Subcutaneous adipose tissue (tissue), 4 donors: ENCODE data around the gene TRAPPC3L. TPM values are rescaled to one million over a fixed set of nuclear protein-coding genes. Genes with fewer than 3 reads are reported as not detected.

Experiments used
- CTCF ChIP-seq: fragments of 450-650 bp; IDR thresholded peaks from one replicate; pipeline ENCODE4 v1.5.1; 2016; ENCODE audit warnings: low read depth, mild to moderate bottlenecking, control low read depth, antibody characterized with exemption, moderate library complexity
- total RNA-seq, 4 donors: library from RNA; depleted of rRNA; stranded (reverse); fragments of >200 nt; gene quantifications; one replicate each; pipeline ENCODE4 v1.1.0, GENCODE V29; 2016

Gene TRAPPC3L
- total RNA-seq, 4 donors from 2014 or later: 0.33 TPM; not detected in 3

GRCh38 chr6:116557893-116558292, 12.4 kb upstream of the TRAPPC3L start:
- TF ChIP-seq CTCF: no peak

GRCh38 chr6:116556814-116557415, 11.4 kb upstream of the TRAPPC3L start:
- TF ChIP-seq CTCF: no peak

- no peak for TF ChIP-seq CTCF
Observed at GRCh38 chr6:116556065-116556464, 10.6 kb upstream of the TRAPPC3L start.

- TF ChIP-seq CTCF: no peak
Observed at GRCh38 chr6:116553451-116553850, 8.0 kb upstream of the TRAPPC3L start, which contains the start of gene CALHM4. Gene CALHM4 (plus strand): TSS chr6:116553751. CDS start chr6:116553794, 43 bp downstream.

- TF ChIP-seq CTCF: no peak
Observed at GRCh38 chr6:116550796-116551195, 5.3 kb upstream of the TRAPPC3L start.

- no peak for TF ChIP-seq CTCF
Observed at GRCh38 chr6:116547358-116547757, 1.9 kb upstream of the TRAPPC3L start.

GRCh38 chr6:116543149-116543548, 2.3 kb downstream of the TRAPPC3L start:
- TF ChIP-seq CTCF: no peak
